H54 (cell line): ENCODE data around the gene TBRG4.

Experiments
- DNase-seq: peaks from one replicate; pipeline ENCODE4 v3.0.0; 2011; ENCODE audit warnings: low spot score, mixed read lengths; ENCODE audit not compliant: insufficient read length
- FAIRE-seq: peaks from 3 replicates; lab custom pipeline; 2011; peaks lifted over from hg19 to GRCh38; lab: Jason Lieb, UNC
- POLR2A ChIP-seq: IDR thresholded peaks from 2 replicates; pipeline ENCODE4 v1.6.1; 2011; ENCODE audit warnings: low read depth, mild to moderate bottlenecking, low read length

Gene TBRG4

DNA sequence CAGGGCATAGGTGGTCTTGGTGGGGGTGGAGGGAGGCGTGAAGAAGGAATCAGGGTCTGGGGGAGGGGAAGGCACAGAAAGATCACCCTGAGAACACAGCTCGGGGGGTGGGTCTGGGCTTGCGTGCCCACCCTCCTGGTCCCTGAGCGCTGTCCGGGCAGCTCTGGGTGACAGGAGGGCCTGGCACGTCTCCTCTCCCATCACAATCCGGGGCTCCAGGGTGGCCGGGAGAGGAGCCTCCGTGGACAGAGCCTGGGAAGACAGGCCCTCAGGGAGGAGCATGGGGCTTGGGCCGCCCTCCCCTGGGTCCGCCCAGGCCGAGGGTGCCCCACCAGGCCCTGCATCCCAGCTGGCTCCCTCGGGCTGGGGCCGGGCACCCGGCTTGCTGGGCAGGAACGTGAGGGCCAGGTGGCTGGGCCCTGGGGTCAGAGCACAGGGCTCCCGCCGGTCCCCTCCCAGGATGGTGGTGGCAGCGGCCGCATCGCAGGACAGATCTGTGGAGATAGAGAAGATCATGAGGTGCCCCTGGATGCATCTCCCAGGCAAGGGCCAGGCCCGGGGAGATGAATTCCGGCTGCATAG lies 25.8 kb downstream of the TBRG4 start:
- no peak for TF ChIP-seq POLR2A
- DNase-seq, result no peak
- FAIRE-seq, result no peak

DNA sequence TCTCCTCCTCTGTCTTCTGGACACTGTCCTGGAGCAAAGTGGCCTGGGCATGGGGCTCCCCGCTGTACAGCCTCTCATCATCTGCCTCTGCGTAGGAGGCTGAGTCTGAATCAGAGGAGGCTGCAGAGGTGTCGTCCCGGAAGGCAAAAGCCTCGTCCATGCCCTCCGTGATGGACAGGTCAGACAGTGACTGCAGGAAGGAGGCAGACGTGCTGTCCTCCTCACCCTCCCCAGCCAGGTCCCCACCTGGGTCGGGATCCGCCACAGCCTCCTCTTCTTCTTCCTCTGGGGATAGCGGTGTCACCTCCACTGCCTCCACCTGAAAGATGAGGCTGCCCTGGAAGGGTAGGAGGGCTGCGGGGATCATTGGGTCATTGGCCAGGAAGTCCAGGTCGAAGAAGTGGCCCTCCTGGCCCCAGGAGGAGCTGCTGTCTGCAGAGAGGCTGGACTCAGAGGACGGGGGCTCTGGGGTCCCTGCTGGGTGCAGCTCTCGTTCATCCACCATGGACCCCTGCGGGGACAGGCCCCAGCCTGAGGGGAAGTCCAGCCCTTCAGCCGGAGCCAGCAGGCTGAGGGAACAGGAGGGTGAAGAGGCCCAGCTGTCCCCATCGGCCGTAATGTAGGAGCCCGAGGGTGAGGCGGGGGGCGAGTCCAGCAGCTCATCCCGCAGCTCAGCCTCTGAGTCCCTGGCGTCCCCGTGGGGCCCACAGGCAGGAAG lies 26.4 kb downstream of the TBRG4 start:
- DNase-seq (no peak), FAIRE-seq (no peak)
- TF ChIP-seq POLR2A, result no peak

DNA sequence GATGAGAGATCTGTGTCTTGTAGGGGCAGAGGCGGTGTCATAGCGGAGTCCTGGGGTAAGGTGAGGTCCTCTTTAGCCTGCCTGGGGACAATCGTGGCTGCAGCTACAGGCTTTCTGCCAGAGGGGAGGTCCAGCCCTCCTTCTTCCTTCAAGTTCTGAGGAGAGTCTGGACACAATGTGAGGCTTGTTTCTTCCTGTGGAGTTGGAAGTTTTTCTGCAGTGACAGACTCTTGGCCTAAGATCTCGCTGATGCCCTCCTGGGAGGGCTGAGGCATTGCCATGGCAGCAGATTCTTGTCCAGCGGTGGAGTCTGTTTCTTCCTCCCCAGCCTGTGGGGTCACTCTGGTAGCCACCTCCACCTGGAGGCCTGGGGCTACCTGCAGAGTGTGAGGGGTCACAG lies 27.2 kb downstream of the TBRG4 start:
- TF ChIP-seq POLR2A, result no peak
- FAIRE-seq (no peak), DNase-seq (no peak)

DNA sequence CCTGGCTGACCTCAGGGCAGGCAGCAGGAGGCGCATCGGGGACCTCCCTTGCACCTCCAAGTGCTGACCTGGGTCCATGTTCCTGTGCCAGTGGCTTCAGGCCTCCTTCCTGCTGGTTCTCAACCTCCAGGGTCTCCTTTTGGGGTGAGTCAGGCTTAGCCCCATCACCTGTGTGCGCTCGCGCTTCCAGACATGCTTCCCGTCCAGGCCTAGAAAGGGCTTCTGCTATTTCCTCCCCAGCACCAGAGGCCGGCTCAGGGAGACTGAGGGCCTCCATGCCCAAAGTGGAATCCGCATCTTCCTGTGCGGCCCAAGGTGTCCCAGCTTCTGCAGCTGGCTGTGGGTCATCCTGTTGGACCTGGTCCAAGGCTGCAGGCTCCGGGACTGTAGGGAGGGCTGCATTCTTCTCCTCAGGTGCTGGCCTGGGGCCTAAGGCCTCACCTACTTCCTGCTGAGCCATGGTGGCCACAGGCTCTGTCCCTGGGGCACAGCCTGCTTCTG lies 28.6 kb downstream of the TBRG4 start:
- TF ChIP-seq POLR2A, result no peak
- DNase-seq, result no peak
- no peak for FAIRE-seq

DNA sequence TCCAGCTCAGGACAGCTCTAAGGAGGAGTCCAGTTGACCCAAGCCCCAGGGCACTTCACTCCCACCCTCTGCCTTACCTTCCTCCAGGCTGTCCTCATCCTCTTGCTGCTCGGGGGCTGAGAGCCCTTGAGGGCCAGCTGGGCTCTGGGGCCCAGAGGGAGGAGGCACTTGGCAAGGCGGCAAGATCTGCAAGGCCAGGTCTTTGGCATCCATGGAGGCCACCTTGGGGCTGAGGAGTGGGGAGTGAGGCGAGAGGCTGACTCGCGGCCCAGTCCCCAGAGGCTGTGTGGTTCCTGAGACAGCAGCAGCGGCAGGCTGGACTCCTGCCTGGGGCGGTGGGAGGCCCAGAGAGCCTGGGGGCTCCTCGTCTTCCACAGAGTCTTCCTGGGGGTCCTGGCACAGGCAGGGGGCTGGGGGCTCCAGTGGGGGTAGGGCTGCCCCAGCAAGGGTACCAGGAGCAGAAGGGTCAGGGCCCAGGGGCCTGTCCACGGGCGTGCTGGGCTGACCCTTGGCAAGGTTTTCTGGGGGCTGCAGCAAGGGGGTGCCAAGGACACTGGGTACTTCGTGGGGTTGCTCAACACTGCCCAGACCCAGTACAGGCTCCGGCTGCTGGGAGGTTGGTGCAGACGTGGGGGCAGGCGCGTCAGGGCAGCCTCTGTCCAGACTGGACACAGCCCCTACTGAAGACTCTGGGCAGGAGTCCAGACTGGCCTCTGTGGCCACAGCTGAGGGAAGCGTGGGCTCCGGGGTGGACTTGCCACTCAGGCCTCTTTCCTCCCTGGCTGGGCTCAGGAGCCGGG lies 29.3 kb downstream of the TBRG4 start:
- no peak for TF ChIP-seq POLR2A
- FAIRE-seq (no peak), DNase-seq (no peak)

DNA sequence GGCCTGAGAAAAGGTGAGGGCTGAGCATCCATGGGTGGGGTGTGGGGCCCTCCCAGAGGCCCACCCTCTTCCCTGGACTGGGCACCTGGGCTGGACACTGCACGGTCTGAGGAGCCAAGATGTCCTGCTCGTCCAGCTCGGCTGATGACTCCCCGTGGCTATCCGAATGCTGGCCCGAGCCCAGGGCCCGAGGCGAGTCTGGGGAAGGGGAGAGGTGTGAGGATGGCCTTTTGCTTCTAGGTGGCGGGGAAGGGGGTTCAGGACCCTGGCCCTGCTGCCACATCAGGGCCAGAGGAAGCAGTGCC lies 29.9 kb downstream of the TBRG4 start:
- DNase-seq (no peak), FAIRE-seq (no peak)
- TF ChIP-seq POLR2A, result no peak

DNA sequence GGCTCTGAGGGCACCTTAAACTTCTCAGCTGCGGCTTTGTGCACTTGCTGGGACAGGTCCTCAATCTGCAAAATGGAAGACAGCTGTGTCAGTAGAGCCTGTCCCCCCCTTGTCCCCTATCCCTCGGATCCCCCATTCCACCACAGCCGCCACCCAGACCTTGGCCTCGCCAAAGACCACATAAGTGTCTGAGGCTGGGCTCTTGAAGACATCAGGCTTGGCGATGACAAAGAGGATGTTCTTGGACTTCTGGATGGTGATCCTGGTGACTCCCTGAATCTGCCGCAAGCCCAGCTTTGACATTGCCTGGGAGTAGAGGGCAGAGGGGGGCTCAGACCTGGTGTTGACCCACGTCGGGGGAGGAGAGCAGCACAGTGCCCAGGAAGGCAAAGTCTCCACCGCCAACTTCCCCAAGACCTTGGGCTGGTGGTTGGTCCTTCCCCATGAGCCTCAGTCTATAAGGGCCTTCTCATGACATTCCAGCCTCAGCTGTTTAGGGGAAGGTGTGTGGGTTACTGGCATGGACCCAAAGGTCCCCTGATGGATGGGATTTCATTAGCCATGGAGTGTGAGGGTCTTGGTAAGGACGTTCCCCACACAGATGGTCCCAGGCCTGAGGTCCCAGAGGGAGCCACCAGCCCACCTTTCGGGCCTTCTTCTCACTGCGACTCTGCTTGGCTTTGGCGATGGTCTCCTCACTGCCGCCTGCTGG lies 30.4 kb downstream of the TBRG4 start:
- DNase-seq (no peak), FAIRE-seq (no peak)
- TF ChIP-seq POLR2A, result no peak

DNA sequence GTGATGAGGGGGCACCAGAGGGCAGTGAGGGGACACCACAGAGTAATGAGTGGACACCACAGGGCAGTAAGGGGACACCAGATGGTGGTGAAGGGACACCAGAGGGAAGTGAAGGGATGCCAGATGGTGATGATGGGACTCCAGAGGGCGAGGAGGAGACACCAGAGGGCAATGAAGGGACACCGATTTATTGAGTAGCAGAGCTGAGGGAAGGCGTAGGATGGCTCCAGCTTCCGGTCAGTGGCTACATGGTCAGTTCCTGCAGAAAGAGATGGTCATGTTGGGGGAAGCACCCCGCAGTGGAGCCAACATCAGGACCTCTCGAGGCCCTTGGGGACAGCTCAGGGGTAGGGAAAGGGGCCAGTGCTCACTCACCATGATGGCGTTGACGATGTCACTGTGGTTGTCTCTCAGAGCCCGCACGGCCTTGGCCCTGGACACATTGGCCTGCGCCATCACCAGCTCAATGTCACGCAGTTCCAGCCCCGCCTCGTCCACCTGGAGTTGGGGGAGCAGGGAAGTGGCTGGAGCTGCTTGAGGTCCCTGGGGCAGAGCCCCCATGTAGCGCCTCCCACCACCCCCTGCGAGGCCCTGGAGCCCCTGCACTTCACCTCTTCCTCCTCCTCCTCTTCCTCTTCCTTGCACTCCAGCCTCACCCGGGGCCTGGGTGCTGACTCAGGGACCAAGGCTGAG lies 31.1 kb downstream of the TBRG4 start:
- DNase-seq (no peak), FAIRE-seq (no peak)
- TF ChIP-seq POLR2A, result no peak

DNA sequence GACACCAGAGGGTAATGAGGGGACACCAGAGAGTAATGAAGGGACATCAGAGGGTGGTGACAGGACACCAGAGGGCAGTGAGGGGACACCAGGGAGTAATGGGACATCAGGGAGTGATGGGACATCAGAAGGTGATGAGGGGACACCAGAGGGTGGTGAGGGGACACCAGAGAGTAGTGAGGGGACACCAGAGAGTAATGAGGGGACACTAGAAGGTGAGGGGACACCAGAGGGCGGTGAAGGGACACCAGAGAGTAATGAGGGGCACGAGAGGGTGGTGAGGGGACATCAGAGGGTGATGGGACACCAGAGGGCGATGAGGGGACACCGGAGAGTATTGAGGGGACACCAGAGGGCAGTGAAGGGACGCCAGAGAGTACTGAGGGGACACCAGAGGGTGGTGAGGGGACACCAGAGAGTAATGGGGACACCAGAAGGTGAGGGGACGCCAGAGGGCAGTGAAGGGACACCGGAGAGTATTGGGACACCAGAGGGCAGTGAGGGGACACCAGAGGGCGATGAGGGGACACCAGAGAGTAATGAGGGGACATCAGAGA lies 33.3 kb downstream of the TBRG4 start:
- DNase-seq (no peak), FAIRE-seq (no peak)
- TF ChIP-seq POLR2A, result no peak

DNA sequence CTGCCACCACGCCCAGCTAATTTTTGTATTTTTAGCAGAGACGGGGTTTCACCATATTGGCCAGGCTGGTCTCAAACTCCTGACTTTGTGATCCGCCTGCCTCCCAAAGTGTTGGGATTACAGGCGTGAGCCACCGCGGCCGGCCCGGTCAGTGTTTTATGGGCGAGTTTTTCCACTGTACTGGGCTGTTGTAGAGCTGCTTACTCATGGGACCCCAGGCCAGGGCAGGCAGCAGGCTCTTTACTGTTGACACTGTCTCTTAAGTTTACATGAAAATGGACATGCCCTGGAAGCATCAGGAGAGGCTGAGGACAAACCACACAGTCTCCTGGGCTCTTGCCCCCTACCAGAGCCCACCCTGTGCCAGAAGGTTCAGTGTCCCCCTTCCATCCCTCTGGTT lies 33.9 kb downstream of the TBRG4 start:
- no peak for TF ChIP-seq POLR2A
- no peak for DNase-seq
- no peak for FAIRE-seq

DNA sequence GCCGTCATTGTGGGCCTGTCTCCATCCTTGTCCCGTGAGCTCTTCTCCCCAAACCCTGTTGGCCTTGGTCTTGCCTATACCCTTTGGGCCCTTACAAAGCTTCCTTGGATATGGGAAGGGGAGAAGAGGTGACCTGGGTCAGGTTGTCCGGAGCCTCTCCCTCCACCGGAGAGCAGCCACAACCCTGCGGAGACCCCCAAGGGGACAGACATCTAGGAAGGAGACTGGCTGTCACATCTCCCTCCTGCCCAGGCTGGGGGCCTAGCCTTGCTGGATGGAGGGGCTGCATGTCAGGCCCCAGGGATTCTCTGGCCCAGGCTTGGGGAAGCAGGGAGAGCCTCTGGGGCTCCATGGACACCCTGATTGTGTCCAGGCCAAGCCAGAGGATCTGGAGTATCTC lies 34.6 kb downstream of the TBRG4 start:
- no peak for TF ChIP-seq POLR2A
- DNase-seq (no peak), FAIRE-seq (no peak)

DNA sequence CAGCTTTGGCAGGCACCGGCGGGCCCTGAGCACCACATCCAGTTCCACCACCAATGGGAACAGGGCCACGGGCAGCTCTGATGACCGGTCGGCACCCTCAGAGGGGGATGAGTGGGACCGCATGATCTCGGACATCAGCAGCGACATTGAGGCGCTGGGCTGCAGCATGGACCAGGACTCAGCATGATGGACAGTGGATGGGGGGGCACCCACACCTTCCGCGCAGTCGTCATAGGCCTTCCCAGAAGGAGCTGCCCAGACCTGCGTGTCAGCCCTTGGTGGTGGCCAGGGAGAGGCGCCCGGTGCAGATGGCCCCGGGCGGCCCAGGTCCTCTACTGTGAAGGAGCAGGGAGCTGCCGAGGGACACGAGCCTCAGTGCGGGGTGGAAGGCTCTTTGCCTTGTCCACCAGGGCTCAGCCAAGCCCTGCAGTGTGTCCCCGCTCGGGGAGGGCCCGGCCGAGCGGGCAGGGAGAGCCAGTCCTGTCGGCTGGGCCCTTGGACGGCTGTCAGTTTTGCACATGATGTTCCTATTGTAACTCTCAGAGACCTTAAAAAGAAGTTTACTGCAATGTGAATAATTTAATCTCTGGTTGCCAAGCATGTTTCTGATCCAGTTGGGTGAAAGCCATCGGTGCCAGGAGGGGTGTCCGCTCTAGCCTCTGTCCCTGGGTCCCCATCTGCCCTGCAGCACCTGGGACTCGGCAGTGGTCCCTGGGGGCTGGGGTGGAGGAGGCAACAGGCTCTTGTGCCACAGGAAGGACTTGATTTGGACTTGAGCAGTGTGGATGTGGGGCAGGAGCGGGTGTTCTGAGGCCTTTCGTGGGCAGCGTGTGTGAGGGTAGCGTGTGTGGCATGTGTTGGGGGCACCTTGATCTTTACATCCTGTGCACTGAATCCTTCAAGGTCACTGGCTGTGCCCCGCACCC lies 35.4 kb downstream of the TBRG4 start:
- FAIRE-seq, result no peak
- no peak for TF ChIP-seq POLR2A
- DNase-seq, result no peak

DNA sequence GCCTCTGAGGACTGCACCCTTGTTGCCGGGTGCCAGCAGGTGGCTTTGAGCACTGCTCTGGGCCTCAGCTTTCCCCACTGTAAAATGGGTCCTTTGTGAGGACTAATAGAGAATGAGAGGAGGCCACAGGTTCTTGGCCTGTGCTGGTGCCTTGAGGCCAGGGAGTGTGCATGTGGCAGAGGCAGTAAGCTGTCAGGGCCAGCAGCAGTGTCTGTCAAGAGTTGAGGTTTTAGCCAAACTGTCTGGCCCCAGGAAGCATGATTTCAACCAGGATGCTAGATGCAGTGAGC lies 36.2 kb downstream of the TBRG4 start:
- FAIRE-seq, result no peak
- no peak for TF ChIP-seq POLR2A
- DNase-seq, result no peak
